HL-60 (cell line): ENCODE results near the gene ANKFN1.

ENCODE experiments used
- DNase-seq, 2 experiments: peaks; one replicate each; pipeline ENCODE4 v3.0.0-alpha.2; 2010 to 2020; ENCODE audit warnings: low read depth in 1 of 2, low spot score in 1 of 2
- H3K27ac ChIP-seq: fragments of 250-450 bp; sonication (Bioruptor Pico); replicated peaks from 2 replicates; pipeline ENCODE4 v1.5.1; 2020; ENCODE audit warnings: mild to moderate bottlenecking, moderate library complexity
- H3K27me3 ChIP-seq: fragments of 250-450 bp; sonication (Bioruptor Pico); 2 replicates; pipeline ENCODE4 v1.5.1; 2021; ENCODE audit warnings: mild to moderate bottlenecking, moderate library complexity; ENCODE audit not compliant: insufficient read depth, poor library complexity, severe bottlenecking
- H3K4me3 ChIP-seq: replicated peaks from 2 replicates; pipeline ENCODE4 v1.5.1; 2011; ENCODE audit warnings: mild to moderate bottlenecking, control low read depth, low read length; ENCODE audit not compliant: insufficient read depth
- GABPA ChIP-seq: IDR thresholded peaks from 2 replicates; pipeline ENCODE4 v1.6.1; 2012; ENCODE audit warnings: low read depth
- POLR2AphosphoS5 ChIP-seq: IDR thresholded peaks from 2 replicates; pipeline ENCODE4 v1.6.1; 2012; ENCODE audit warnings: low read depth
- SPI1 ChIP-seq: IDR thresholded peaks from 2 replicates; pipeline ENCODE4 v1.6.1; 2012; ENCODE audit warnings: low read depth, mild to moderate bottlenecking, borderline replicate concordance
- TF ChIP-seq, protein P1 (sequence below): IDR thresholded peaks from 2 replicates; pipeline ENCODE4 v1.6.1; 2012; ENCODE audit warnings: low read depth; ENCODE audit not compliant: insufficient replicate concordance
- TF ChIP-seq, protein P2 (sequence below): IDR thresholded peaks from one replicate; pipeline ENCODE4 v1.5.1; 2011; ENCODE audit warnings: low read length, control low read depth, inconsistent platforms; ENCODE audit not compliant: insufficient read depth

Gene ANKFN1

DNA sequence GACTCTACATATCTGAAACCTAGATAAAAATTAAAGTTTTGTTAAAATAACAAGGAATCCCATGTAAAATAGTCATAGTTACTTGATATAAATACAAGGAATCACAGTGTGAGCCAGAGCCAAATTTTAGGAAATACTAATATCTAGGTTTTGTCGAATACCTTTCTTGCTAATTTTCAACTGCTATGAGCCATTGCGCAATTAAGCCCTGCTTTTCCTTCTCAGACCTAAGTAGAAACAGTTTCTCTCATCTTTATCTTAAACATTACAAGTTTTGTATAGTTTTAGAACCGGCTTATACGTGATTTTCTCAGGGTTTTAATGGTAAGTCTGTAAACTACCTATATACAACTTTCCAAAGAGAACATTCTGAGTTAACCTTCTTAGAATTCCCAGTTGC, 282.9 kb downstream of the ANKFN1 start:
- Histone ChIP-seq H3K27me3 (no peaks in the 10 kb centered on the region), H3K4me3 (no peak overlapping the region), H3K27ac (no peak overlapping the region)
- DNase-seq = no peak
- no peak for TF ChIP-seq SPI1
- no peak for TF ChIP-seq GABPA

- TF ChIP-seq, protein P1, sequence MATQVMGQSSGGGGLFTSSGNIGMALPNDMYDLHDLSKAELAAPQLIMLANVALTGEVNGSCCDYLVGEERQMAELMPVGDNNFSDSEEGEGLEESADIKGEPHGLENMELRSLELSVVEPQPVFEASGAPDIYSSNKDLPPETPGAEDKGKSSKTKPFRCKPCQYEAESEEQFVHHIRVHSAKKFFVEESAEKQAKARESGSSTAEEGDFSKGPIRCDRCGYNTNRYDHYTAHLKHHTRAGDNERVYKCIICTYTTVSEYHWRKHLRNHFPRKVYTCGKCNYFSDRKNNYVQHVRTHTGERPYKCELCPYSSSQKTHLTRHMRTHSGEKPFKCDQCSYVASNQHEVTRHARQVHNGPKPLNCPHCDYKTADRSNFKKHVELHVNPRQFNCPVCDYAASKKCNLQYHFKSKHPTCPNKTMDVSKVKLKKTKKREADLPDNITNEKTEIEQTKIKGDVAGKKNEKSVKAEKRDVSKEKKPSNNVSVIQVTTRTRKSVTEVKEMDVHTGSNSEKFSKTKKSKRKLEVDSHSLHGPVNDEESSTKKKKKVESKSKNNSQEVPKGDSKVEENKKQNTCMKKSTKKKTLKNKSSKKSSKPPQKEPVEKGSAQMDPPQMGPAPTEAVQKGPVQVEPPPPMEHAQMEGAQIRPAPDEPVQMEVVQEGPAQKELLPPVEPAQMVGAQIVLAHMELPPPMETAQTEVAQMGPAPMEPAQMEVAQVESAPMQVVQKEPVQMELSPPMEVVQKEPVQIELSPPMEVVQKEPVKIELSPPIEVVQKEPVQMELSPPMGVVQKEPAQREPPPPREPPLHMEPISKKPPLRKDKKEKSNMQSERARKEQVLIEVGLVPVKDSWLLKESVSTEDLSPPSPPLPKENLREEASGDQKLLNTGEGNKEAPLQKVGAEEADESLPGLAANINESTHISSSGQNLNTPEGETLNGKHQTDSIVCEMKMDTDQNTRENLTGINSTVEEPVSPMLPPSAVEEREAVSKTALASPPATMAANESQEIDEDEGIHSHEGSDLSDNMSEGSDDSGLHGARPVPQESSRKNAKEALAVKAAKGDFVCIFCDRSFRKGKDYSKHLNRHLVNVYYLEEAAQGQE = no peak
- no peak for TF ChIP-seq GABPA
- no peak for DNase-seq
- H3K27me3 ChIP-seq = peaks cover 2% of the 10 kb centered on the region
- no peak overlapping the region for H3K4me3 ChIP-seq
- no peak overlapping the region for H3K27ac ChIP-seq
Measured at GRCh38 chr17:56440419-56440818, 287.1 kb downstream of the ANKFN1 start.

- no peak for TF ChIP-seq GABPA
- no peak for TF ChIP-seq SPI1
- TF ChIP-seq, protein P2, sequence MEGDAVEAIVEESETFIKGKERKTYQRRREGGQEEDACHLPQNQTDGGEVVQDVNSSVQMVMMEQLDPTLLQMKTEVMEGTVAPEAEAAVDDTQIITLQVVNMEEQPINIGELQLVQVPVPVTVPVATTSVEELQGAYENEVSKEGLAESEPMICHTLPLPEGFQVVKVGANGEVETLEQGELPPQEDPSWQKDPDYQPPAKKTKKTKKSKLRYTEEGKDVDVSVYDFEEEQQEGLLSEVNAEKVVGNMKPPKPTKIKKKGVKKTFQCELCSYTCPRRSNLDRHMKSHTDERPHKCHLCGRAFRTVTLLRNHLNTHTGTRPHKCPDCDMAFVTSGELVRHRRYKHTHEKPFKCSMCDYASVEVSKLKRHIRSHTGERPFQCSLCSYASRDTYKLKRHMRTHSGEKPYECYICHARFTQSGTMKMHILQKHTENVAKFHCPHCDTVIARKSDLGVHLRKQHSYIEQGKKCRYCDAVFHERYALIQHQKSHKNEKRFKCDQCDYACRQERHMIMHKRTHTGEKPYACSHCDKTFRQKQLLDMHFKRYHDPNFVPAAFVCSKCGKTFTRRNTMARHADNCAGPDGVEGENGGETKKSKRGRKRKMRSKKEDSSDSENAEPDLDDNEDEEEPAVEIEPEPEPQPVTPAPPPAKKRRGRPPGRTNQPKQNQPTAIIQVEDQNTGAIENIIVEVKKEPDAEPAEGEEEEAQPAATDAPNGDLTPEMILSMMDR = no peak
- TF ChIP-seq POLR2AphosphoS5 = no peak
- TF ChIP-seq, protein P1 = no peak
- H3K27ac ChIP-seq = no peak overlapping the region
- no peak overlapping the region for H3K4me3 ChIP-seq
- H3K27me3 ChIP-seq = peaks cover 2% of the 10 kb centered on the region
- DNase-seq = no peak
Measured at GRCh38 chr17:56441308-56441707, 288.0 kb downstream of the ANKFN1 start.

DNA sequence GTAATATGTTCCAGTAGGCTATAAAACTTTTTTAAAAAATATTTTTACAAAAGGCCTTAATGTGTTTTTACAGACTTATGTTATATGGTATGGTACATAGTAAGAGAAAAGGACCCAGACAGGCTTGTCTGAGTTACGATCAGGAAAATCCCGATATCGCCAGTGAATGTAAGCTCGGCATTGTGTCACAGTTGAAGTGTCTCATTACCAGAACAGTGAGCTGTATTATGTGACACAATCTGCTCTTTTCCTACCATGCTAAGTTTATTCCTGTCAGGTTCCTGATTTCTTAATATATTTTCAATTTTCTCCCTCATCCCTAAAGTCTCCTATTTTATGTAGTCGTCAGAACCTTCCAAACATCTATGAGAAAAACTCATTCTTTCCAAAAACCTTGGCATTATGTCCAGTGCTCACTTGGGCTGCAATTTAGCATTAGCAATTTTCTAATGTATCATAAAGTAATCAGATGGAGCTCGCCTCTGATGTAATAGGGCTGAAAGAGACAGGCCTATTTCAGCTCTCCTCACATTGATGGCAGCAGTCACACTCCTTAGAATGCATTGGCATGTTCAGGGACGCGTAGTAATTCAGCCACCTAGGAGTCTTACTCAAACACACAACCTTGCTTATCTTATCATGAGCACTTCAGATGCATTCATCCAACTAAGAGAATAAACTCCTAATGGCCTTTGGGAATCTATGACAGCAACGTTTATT, 292.6 kb downstream of the ANKFN1 start:
- no peak overlapping the region for H3K27ac ChIP-seq
- no peak overlapping the region for H3K4me3 ChIP-seq
- TF ChIP-seq, protein P1 = no peak
- no peak for TF ChIP-seq POLR2AphosphoS5
- no peak for TF ChIP-seq GABPA
- DNase-seq = no peak
- peaks cover 2% of the 10 kb centered on the region for H3K27me3 ChIP-seq
